Panc1 (cell line): ENCODE data around the gene PTPRN. TPM values are rescaled to one million over a fixed set of nuclear protein-coding genes. Genes with fewer than 3 reads are reported as not detected.
A peak's percentile ranks its signal among the peaks of the same experiment; 100 is the strongest.

ENCODE experiments used
- ATAC-seq: fragments of 200-7000 bp; cut with Tn5 transposase; 2 replicates; pipeline ENCODE4 v1.9.1; 2020; ENCODE audit warnings: mild to moderate bottlenecking, moderate library complexity
- BruUV-seq: library from RNA; stranded (reverse); fragments of 400-500 nt; replicated peaks from 2 replicates; lab custom pipeline; 2021; lab: Mats Ljungman, UMichigan
- CTCF ChIA-PET: fragments of 300-600 bp; sonication (Branson Sonifier 250); formaldehyde crosslinking; loops from one replicate; lab custom pipeline; 2022; ENCODE audit warnings: antibody characterized with exemption; lab: Charles Lee
- POLR2A ChIA-PET: fragments of 300-600 bp; sonication (Branson Sonifier 250); formaldehyde crosslinking; loops from one replicate; lab custom pipeline; 2022; ENCODE audit warnings: antibody characterized with exemption; lab: Charles Lee
- DNase-seq: peaks from one replicate; pipeline ENCODE4 v3.0.0-alpha.2; 2010; ENCODE audit warnings: low read depth, low spot score
- H3K27ac ChIP-seq: 2 replicates; pipeline ENCODE4 v1.5.1; 2011; ENCODE audit warnings: mild to moderate bottlenecking, low read length, inconsistent platforms
- H3K27me3 ChIP-seq: fragments of 200-500 bp; sonication (Bioruptor generic); 2 replicates; pipeline ENCODE4 v1.6.0; 2014; ENCODE audit warnings: low read length, inconsistent platforms; ENCODE audit not compliant: control insufficient read depth, insufficient read depth
- H3K36me3 ChIP-seq: fragments of 200-500 bp; sonication (Bioruptor generic); 2 replicates; pipeline ENCODE4 v1.5.1; 2014; ENCODE audit warnings: inconsistent platforms, mild to moderate bottlenecking, low read length, moderate library complexity; ENCODE audit not compliant: control insufficient read depth, insufficient read depth
- H3K4me1 ChIP-seq: 2 replicates; pipeline ENCODE4 v1.5.1; 2011; ENCODE audit warnings: inconsistent platforms, mild to moderate bottlenecking, low read length, moderate library complexity; ENCODE audit not compliant: control insufficient read depth, insufficient read depth
- H3K4me3 ChIP-seq, 2 experiments: 2 replicates each; pipeline ENCODE4 v1.5.1; 2011 to 2012; ENCODE audit warnings: low read depth in 2 of 2, low read length in 2 of 2, mild to moderate bottlenecking in 2 of 2, inconsistent platforms in 1 of 2, moderate library complexity in 1 of 2
- H3K9me3 ChIP-seq: fragments of 200-500 bp; sonication (Bioruptor generic); 2 replicates; pipeline ENCODE4 v1.5.1; 2014; ENCODE audit warnings: low read depth, mild to moderate bottlenecking, inconsistent platforms, low read length, moderate library complexity; ENCODE audit not compliant: control insufficient read depth, insufficient read depth
- CTCF ChIP-seq: fragments of 450-650 bp; IDR thresholded peaks from 2 replicates; pipeline ENCODE4 v1.5.1; 2017; ENCODE audit warnings: mild to moderate bottlenecking
- POLR2AphosphoS5 ChIP-seq: IDR thresholded peaks from 2 replicates; pipeline ENCODE4 v1.6.1; 2012; ENCODE audit warnings: mild to moderate bottlenecking, low read depth, low read length, moderate library complexity
- REST ChIP-seq, 2 experiments: IDR thresholded peaks; 2 replicates each; pipeline ENCODE4 v1.6.1; 2011 to 2012; ENCODE audit warnings: low read depth in 2 of 2, control low read depth in 1 of 2, low read length in 1 of 2, mild to moderate bottlenecking in 1 of 2, moderate library complexity in 1 of 2; ENCODE audit not compliant: insufficient read depth in 1 of 2
- SIN3A ChIP-seq: IDR thresholded peaks from 2 replicates; pipeline ENCODE4 v1.6.1; 2012; ENCODE audit warnings: low read depth, mild to moderate bottlenecking, low read length, moderate library complexity, borderline replicate concordance; ENCODE audit not compliant: insufficient read depth
- TCF7L2 ChIP-seq: IDR thresholded peaks from 2 replicates; pipeline ENCODE4 v1.6.1; 2011; ENCODE audit warnings: mild to moderate bottlenecking, low read depth, low read length, inconsistent platforms
- in situ Hi-C: cut with HindIII; loops from 2 replicates; pipeline ENCODE4 v1.10.0; 2016; ENCODE audit warnings: low sequenced_read_pairs, low pct_unique_long_range_greater_than_20kb
- intact Hi-C: fragments of 100-400 bp; cut with micrococcal nuclease; formaldehyde crosslinking; loops from one replicate; pipeline ENCODE4 v1.10.0; 2022; ENCODE audit not compliant: unreplicated experiment
- total RNA-seq: library from RNA; stranded (reverse); gene quantifications from one replicate; pipeline ENCODE4 v1.2.1, GENCODE V29; 2021; ENCODE audit not compliant: unreplicated experiment

The PTPRN gene
- total RNA-seq, 1 experiment from 2014 or later, result not detected

- DNase-seq, result no peak
- BruUV-seq, result no TSS peak
- H3K36me3 ChIP-seq, result no peaks in the 10 kb centered on the region; the same call in 1 of the 2 replicates
- H3K4me1 ChIP-seq, result peaks cover 34% of the 10 kb centered on the region
- intact Hi-C loops, result no loop called here
- ChIA-PET POLR2A (interaction anchor here (0.6 kb wide), 1 partner anchor 21 kb away, joined by 5 read pairs; no protein-coding TSS in a partner anchor), CTCF (interaction anchor here (0.6 to 1.0 kb wide), 4 partner anchors 9 to 273 kb away, joined by 4 to 14 read pairs (median 6); no protein-coding TSS in a partner anchor)
- peak within 1 kb of the TSS; percentile 49 to 68 for H3K4me3 ChIP-seq
- H3K27me3 ChIP-seq, result peaks cover 8% of the 10 kb centered on the region
- in situ Hi-C loops, result no loop called here
- peak; percentile 47 for ATAC-seq
- no peaks in the 10 kb centered on the region for H3K9me3 ChIP-seq
- H3K27ac ChIP-seq, result no peak within 1 kb of the TSS
- TF ChIP-seq SIN3A, result no peak
- no peak for TF ChIP-seq CTCF
- TF ChIP-seq TCF7L2, result no peak
- TF ChIP-seq POLR2AphosphoS5, result no peak
- no peak for TF ChIP-seq REST (IDR thresholded peaks at IDR 0.05; ENCODE audit: insufficient read depth in 1 of 2, low read depth in 2 of 2, low read length in 1 of 2)
Observed at GRCh38 chr2:219252900-219253752, 56.1 kb downstream of the PTPRN start, which contains the start of gene TUBA4B. Gene TUBA4B, plus strand, starts transcription at chr2:219253243. Its CDS starts 165 bp downstream, at chr2:219253408.

- CTCF ChIA-PET, result interaction anchor here (0.7 to 1.0 kb wide), 2 partner anchors 42 to 272 kb away, joined by 9 to 14 read pairs; no protein-coding TSS in a partner anchor
- intact Hi-C loops, result no loop called here
Observed at GRCh38 chr2:219252570-219252899, 56.7 kb downstream of the PTPRN start.

More at GRCh38 chr2:219252570-219252899, 56.7 kb downstream of the PTPRN start:
- Histone ChIP-seq H3K9me3 (no peaks in the 10 kb centered on the region), H3K4me1 (peaks cover 37% of the 10 kb centered on the region), H3K36me3 (no peaks in the 10 kb centered on the region; the same call in 1 of the 2 replicates), H3K27me3 (peaks cover 8% of the 10 kb centered on the region), H3K4me3 (peak overlapping the region; percentile 49 to 68; a peak in 1 of 4 replicates), H3K27ac (no peak overlapping the region)
- TF ChIP-seq CTCF (no peak), TCF7L2 (no peak), REST (IDR thresholded peaks at IDR 0.05; ENCODE audit: insufficient read depth in 1 of 2, low read depth in 2 of 2, low read length in 1 of 2) (no peak), POLR2AphosphoS5 (no peak), SIN3A (no peak)
- no TSS peak for BruUV-seq
- ATAC-seq (no peak), DNase-seq (no peak)
- POLR2A ChIA-PET, result interaction anchor here (0.6 kb wide), 1 partner anchor 21 kb away, joined by 5 read pairs; no protein-coding TSS in a partner anchor
- in situ Hi-C loops, result no loop called here
